Spinal cord (tissue), 10 donors: Measurements from ENCODE around the gene P2RY8. TPM values are rescaled to one million over a fixed set of nuclear protein-coding genes. Genes with fewer than 3 reads are reported as not detected.
"Not testable (repeated sequence)": the region's sequence is repeated elsewhere in the genome, so short reads cannot be mapped to it uniquely, and the experiment has no call there.

ENCODE experiments used
- DNase-seq, 6 donors: peaks; one replicate each; pipeline versions ENCODE4 v3.0.0 to v3.0.0-alpha.2; 2013 to 2015; ENCODE audit warnings: low spot score in 6 of 6, low read depth in 4 of 6
- H3K27ac ChIP-seq: one replicate; pipeline ENCODE4 v1.5.1; 2013; ENCODE audit warnings: low read depth, low read length, control low read depth
- H3K27me3 ChIP-seq: one replicate; pipeline ENCODE4 v1.6.1; 2013; ENCODE audit warnings: low read length; ENCODE audit not compliant: control insufficient read depth, insufficient read depth
- H3K36me3 ChIP-seq: one replicate; pipeline ENCODE4 v1.6.1; 2013; ENCODE audit warnings: low read length; ENCODE audit not compliant: control insufficient read depth, insufficient read depth
- H3K4me1 ChIP-seq: one replicate; pipeline ENCODE4 v1.6.1; 2013; ENCODE audit warnings: low read length; ENCODE audit not compliant: control insufficient read depth, insufficient read depth
- H3K4me3 ChIP-seq: one replicate; pipeline ENCODE4 v1.5.1; 2013; ENCODE audit warnings: low read depth, low read length, control low read depth
- H3K9me3 ChIP-seq: one replicate; pipeline ENCODE4 v1.6.1; 2013; ENCODE audit warnings: low read length; ENCODE audit not compliant: control insufficient read depth, insufficient read depth
- WGBS: methylation state at CpG from one replicate; pipeline ENCODE4 v1.1.5; 2013; ENCODE audit warnings: missing lambda C conversion rate; ENCODE audit not compliant: insufficient coverage; 5-methylcytosine and 5-hydroxymethylcytosine counted together
- polyA plus RNA-seq, 2 donors: library from polyadenylated mRNA; unstranded; fragments of 120-200 nt; gene quantifications; one replicate each; pipeline ENCODE4 v1.2.1, GENCODE V29; 2013; ENCODE audit not compliant: insufficient read length in 2 of 2
- total RNA-seq, 2 donors: library from RNA; depleted of rRNA in 1 of 2; stranded (reverse); fragments of 120-200 nt in 1 of 2; fragments of >200 nt in 1 of 2; gene quantifications; one replicate each; pipeline versions ENCODE4 v1.2.3 to v1.2.4, GENCODE V29; 2013 to 2014
- donor health status: healthy.

P2RY8 gene
- total and polyA plus RNA-seq, 4 donors, result 0.10 to 1.5 (median 0.34) TPM

DNA sequence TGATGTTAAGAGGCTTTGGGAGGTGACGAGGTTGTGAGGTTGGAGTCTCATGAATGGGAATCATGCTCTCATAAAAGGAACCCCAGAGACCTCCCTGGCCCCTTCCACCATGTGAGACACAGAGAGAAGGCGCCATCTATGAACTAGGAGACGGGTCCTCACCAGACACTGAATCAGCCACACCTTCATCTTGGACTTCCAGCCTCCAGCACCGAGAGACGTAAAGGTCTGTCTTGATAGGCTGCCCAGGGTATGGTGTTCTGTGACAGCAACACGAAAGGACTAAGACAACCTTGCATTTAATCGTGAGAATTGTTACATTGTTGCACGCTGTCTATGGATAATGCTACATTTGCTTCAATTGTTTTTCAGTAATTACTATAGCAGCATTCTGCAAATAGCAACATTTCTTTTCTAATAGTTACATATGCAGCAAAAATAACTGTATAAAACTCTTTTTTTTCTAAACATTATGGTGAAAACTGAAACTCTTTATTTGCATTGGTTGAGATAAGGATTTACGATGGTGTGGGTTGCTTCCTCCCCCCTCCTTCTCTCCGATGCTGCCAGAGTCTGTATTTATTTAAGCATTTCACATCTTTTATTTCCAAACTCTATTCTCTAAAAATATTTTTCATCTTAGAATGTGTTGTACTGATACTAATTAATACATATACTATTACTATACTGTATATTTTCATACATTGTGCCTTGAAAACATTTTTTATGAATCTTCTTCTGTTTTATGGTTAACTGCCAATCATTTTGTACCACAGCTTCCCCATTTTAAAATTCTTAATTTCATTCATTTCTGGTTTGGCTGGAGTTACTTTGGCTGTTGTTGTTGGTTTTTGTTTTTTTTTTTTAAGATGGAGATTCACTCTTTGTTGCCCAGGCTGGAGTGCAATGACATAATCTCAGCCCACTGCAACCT lies 28.0 kb upstream of the P2RY8 start:
- H3K27ac ChIP-seq, result no peak overlapping the region
- H3K9me3 ChIP-seq, result no peaks in the 10 kb centered on the region
- WGBS, result 72% methylated on average over 4 of the region's 10 CpGs
- H3K4me1 ChIP-seq, result no peaks in the 10 kb centered on the region
- no peaks in the 10 kb centered on the region for H3K27me3 ChIP-seq
- no peaks in the 10 kb centered on the region for H3K36me3 ChIP-seq
- H3K4me3 ChIP-seq, result no peak overlapping the region
- DNase-seq, result no peak

DNA sequence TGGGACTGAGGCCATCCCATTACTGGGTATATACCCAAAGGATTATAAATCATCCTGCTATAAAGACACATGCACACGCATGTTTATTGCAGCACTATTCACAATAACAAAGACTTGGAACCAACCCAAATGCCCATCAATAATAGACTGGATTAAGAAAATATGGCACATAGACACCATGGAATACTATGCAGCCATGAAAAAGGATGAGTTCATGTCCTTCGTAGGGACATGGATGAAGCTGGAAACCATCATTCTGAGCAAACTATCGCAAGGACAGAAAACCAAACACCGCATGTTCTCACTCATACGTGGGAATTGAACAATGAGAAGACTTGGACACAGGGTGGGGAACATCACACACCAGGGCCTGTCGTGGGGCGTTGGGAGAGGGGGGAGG lies 27.1 kb upstream of the P2RY8 start:
- not testable (repeated sequence) for H3K4me3 ChIP-seq, DNase-seq, H3K27me3 ChIP-seq, H3K27ac ChIP-seq, H3K4me1 ChIP-seq, H3K9me3 ChIP-seq, H3K36me3 ChIP-seq
- WGBS, result 81% methylated on average over 5 of the region's 7 CpGs

DNA sequence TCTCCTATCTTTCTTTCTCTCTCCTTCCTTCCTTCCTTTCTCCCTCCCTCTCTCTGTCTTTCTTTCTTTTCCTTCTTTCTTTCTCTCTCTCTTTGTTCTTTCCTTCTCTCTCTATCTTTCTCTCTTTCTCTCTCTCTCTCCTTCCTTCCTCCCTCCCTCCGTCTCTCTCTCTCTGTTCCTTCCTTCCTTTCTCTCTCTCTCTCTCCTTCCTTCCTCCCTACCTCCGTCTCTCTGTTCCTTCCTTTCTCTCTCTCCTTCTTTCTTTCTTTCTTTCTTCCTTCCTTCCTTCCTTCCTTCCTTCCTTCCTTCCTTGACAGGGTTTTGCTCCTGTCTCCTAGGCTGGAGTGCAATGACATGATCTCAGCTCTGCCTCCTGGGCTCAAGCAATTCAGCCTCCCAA lies 24.2 kb upstream of the P2RY8 start:
- no peaks in the 10 kb centered on the region for H3K4me1 ChIP-seq
- H3K27me3 ChIP-seq, result no peaks in the 10 kb centered on the region
- no peaks in the 10 kb centered on the region for H3K9me3 ChIP-seq

DNA sequence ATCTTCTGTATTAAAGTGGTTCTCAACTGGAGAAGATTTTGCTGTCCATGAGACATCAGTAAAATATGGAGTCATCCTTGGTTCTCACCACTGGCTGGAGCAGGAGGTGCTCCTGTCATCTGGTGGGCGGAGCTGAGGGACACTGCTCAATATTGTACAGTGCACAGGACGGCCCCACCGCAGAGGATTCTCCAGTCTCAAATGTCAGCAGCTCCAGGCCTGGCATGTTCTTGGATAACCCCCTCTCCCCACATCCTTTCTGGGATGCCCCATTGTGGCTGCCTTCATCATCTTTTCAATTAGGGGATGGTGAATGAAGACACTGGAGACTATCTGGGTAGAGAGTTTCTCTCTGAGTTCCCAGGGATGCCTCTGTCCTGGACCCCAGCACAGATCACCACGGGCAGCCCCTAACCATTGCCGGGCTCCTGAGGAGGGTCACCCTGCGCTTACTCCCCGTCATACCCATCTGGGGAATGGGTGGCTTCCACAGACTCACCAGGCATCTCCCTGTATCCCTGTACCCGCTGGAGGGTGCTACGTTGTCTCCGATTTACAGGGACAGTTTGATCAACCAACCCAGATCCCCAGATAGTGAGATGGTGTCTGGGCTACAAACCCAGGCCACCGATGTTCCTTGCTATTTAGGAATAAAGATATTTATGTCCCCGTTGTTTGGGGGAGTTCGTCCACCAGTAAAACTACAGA lies 21.9 kb upstream of the P2RY8 start:
- Histone ChIP-seq H3K9me3 (no peaks in the 10 kb centered on the region), H3K36me3 (no peaks in the 10 kb centered on the region), H3K4me3 (no peak overlapping the region), H3K27ac (no peak overlapping the region), H3K27me3 (no peaks in the 10 kb centered on the region), H3K4me1 (no peaks in the 10 kb centered on the region)
- no peak for DNase-seq
- 96% methylated on average over 8 of the region's 13 CpGs for WGBS

More for the DNA sequence above, 24.2 kb upstream of the P2RY8 start:
- no peak for DNase-seq
- no peak overlapping the region for H3K27ac ChIP-seq
- WGBS, result 71% methylated on average over 2 of the region's 2 CpGs
- no peak overlapping the region for H3K4me3 ChIP-seq
- no peaks in the 10 kb centered on the region for H3K36me3 ChIP-seq

DNA sequence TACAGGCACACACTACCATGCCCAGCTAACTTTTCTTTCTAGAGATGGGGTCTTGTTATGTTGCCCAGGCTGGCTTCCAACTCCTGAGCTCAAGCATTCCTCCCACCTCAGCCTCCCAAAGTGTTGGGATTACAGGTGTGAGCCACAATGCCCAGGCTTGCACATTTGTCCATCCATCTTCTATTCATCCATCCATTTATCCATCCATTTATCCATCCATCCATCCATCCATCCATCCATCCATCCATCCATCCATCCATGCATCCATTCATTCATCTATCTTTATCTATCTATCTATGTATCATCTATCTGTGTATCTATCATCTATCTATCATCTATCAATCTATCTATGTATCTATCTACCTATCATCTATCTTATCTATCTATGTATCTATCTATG lies 20.5 kb upstream of the P2RY8 start:
- H3K36me3 ChIP-seq, DNase-seq, H3K4me1 ChIP-seq, H3K27ac ChIP-seq, H3K9me3 ChIP-seq, H3K27me3 ChIP-seq, H3K4me3 ChIP-seq: not testable (repeated sequence)

DNA sequence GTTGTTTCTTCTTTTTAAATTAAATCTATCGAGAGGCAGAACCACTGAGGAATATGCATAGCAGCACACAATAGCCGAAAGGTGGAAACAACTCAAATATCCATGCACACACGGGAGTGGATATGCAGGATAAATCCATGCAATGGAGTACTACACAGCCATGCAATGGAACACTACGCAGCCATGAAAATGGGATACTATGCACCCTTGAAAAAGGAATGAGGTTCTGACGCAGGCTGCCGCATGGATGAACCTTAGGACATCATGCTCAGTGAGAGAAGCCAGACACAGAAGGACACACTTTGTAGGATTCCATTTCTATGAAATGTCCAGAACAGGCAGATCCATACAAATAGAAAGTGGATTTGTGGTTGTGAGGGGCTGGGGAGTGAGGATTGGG lies 18.4 kb upstream of the P2RY8 start:
- WGBS, result 85% methylated on average over 4 of the region's 6 CpGs

DNA sequence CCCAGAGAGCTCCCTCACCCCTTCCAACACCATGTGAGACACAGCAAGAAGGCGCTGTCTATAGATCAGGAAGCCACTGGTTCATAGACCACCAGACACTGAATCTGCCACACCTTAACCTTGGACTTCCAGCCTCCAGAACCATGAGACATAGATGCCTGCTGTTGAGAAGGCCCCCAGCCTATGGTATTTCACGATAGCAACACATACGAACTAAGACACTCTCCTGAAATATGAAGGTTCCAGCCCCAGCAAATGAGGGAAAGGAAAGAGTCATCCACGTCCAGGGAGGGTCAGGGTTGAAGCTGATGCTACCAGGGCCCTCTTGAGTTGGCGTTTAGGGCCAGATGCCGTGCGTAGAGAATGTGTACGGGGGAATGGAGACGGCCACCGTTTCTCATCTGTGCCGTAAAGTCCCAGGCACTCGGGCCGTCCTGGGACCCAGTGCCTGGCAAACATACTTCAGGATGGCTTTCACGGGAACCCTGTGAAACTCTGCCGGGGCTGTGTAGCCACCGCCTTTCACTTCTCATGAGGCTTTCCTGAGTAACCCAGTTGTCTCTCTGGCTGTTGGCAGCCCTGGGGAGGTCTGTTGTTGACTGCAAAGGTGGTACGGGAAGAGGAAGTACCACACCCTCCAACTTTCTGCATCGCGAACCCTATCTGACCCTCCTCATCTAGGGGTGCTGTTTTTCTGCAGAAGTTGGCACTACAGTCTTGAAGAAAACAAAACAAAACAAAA lies 17.7 kb upstream of the P2RY8 start:
- H3K4me1 ChIP-seq, result no peaks in the 10 kb centered on the region
- H3K27me3 ChIP-seq, result no peaks in the 10 kb centered on the region
- 93% methylated on average over 17 of the region's 19 CpGs for WGBS
- H3K9me3 ChIP-seq, result no peaks in the 10 kb centered on the region
- no peak for DNase-seq
- no peak overlapping the region for H3K4me3 ChIP-seq
- no peaks in the 10 kb centered on the region for H3K36me3 ChIP-seq
- H3K27ac ChIP-seq, result no peak overlapping the region

More for the DNA sequence above, 18.4 kb upstream of the P2RY8 start:
- Histone ChIP-seq H3K4me3 (no peak overlapping the region), H3K27ac (no peak overlapping the region), H3K9me3 (no peaks in the 10 kb centered on the region), H3K36me3 (no peaks in the 10 kb centered on the region), H3K4me1 (no peaks in the 10 kb centered on the region), H3K27me3 (no peaks in the 10 kb centered on the region)
- no peak for DNase-seq

DNA sequence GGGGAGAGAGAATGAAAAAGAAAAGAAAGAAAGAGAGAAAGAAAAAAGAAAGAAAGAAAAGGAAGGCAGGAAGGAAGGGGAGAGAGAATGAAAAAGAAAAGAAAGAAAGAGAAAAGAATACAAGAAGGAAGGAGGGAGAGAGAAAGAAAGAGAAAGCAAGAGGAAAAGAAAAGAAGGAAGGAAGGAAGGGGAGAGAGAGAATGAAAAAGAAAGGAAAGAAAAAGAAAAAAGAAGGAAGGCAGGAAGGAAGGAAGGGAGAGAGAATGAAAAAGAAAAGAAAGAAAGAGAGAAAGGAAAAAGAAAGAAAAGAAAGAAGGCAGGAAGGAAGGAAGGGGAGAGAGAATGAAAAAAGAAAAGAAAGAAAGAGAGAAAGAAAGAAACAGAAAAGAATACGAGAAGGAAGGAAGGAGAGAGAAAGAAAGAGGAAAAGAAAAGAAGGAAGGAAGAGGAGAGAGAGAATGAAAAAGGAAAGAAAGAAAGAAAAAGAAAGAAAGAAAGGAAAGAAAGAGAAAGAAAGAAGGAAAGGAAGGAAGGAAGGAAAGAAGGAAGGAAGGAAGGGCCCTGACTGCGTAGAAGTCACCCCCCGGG lies 15.1 kb upstream of the P2RY8 start:
- Histone ChIP-seq H3K27me3 (no peaks in the 10 kb centered on the region), H3K9me3 (peaks cover 1% of the 10 kb centered on the region), H3K36me3 (no peaks in the 10 kb centered on the region), H3K4me1 (no peaks in the 10 kb centered on the region), H3K4me3 (no peak overlapping the region), H3K27ac (no peak overlapping the region)
- 92% methylated on average over 3 of the region's 3 CpGs for WGBS
- DNase-seq, result no peak

DNA sequence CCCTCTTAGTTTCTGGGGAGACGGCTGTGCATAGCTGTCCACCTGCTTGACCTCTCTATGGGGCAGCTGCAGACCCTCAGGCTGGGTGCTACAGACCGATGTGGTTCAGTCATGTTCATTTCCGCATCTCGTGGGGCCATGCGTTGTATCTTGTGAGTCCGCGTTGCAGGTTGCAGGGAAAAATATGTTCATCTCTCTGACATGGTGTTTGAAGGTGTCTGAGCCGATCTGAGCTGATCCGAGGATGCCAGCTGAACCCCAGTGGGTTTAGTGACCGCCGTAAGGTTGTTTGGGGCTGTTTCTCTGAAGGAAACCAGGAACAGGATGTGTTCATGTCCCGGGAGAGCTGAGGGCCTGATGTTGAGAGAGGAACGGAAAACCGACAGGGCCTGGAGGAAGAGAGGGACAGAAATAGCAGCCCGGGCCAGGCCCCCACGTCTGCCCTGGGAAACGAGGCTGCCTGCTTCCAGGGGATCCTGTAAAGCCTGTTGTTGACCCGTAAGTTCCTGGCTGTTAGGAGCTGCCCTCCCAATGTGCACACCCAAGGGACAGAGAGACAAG lies 9.8 kb upstream of the P2RY8 start:
- Histone ChIP-seq H3K27me3 (no peaks in the 10 kb centered on the region), H3K4me1 (no peaks in the 10 kb centered on the region), H3K36me3 (no peaks in the 10 kb centered on the region), H3K4me3 (no peak overlapping the region), H3K27ac (no peak overlapping the region), H3K9me3 (peaks cover 1% of the 10 kb centered on the region)
- DNase-seq, result no peak
- 82% methylated on average over 17 of the region's 18 CpGs for WGBS
